ENCODE results near the gene PTPRN2. TPM values are rescaled to one million over a fixed set of nuclear protein-coding genes. Genes with fewer than 3 reads are reported as not detected.

PTPRN2 gene
- total and polyA plus RNA-seq, 9 of the 15 experiments (the other 6 are each of a cell fraction or from before 2014, with no cell fraction given), result not detected

DNA sequence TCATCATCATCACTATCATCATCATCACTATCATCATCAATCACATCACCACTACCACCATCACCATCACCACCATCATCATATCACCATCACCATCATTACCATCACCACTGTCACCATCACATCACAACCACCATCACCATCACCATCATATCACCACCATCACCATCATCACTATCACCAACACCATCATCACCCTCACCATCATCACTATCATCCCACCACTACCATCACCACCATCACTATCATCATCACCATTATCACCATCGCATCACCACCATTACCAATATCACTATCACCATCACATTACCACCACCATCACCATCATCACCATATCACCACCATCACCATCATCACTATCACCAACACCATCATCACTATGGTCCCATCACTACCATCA, 539.1 kb downstream of the PTPRN2 start (continued):
- TF ChIP-seq DEAF1 (CRISPR knock-in tag; IDR thresholded peaks at IDR 0.05) (no peak), SMAD4 (CRISPR knock-in tag; conservative IDR thresholded peaks at IDR 0.05) (no peak), PHF21A (IDR thresholded peaks at IDR 0.05; ENCODE audit: borderline replicate concordance, low read depth) (peak; percentile 28; the same call in 1 of the 2 replicates), GTF3C2 (IDR thresholded peaks at IDR 0.05; ENCODE audit: borderline replicate concordance, extremely low read depth, insufficient read length) (no peak), CHD4 (IDR thresholded peaks at IDR 0.05; ENCODE audit: insufficient read depth, insufficient replicate concordance, low read depth, low read length, poor library complexity, severe bottlenecking) (no peak), DDX20 (tag; IDR thresholded peaks at IDR 0.05; ENCODE audit: low read depth) (no peak), RBM15 (IDR thresholded peaks at IDR 0.05; ENCODE audit: insufficient read depth, low read length) (no peak), ATF1 (CRISPR knock-in tag; IDR thresholded peaks at IDR 0.05) (no peak), ATF1 (tag; IDR thresholded peaks at IDR 0.05) (0 out of 2 replicates have a peak, but pooled peaks have one; percentile 14), HLTF (IDR thresholded peaks at IDR 0.05) (no peak), FOXM1 (IDR thresholded peaks at IDR 0.05; ENCODE audit: low read depth) (no peak), FOXM1 (CRISPR knock-in tag; IDR thresholded peaks at IDR 0.05; ENCODE audit: low read depth) (no peak), KAT7 (CRISPR knock-in tag; IDR thresholded peaks at IDR 0.05; ENCODE audit: borderline replicate concordance) (no peak), ZNF780A (CRISPR knock-in tag; IDR thresholded peaks at IDR 0.05) (no peak), SRF (CRISPR knock-in tag; IDR thresholded peaks at IDR 0.05) (no peak), JUND (IDR thresholded peaks at IDR 0.05; ENCODE audit: borderline replicate concordance, low read depth, low read length) (no peak), JUND (tag; IDR thresholded peaks at IDR 0.05; ENCODE audit: borderline replicate concordance, low read depth, low read length) (no peak), COPS2 (conservative IDR thresholded peaks at IDR 0.05) (no peak), SMARCA5 (IDR thresholded peaks at IDR 0.05) (peak; percentile 30; the same call in 1 of the 2 replicates), NCOA1 (IDR thresholded peaks at IDR 0.05; ENCODE audit: low read depth) (no peak), SREBF1 (IDR thresholded peaks at IDR 0.05; ENCODE audit: borderline replicate concordance, low read depth, low read length) (no peak), MCM3 (IDR thresholded peaks at IDR 0.05) (0 out of 2 replicates have a peak, but pooled peaks have one; percentile 17), CCNT2 (IDR thresholded peaks at IDR 0.05; ENCODE audit: borderline replicate concordance, extremely low read depth, insufficient read length, low read depth, low read length) (no peak), RCOR1 (IDR thresholded peaks at IDR 0.05; ENCODE audit: borderline replicate concordance in 1 of 2, low read depth in 2 of 2, low read length in 2 of 2) (no peak), MLLT1 (IDR thresholded peaks at IDR 0.05) (peak in 1 of 2 experiments; percentile 61; a peak in 1 of 4 replicates), SIN3B (IDR thresholded peaks at IDR 0.05; ENCODE audit: low read depth) (no peak)
